Erythroblast (primary cell): ENCODE results near the gene HELZ2.

Experiments used
- GATA1 ChIP-seq: IDR thresholded peaks from 2 replicates; pipeline ENCODE4 v1.6.1; 2011; ENCODE audit warnings: low read depth, mild to moderate bottlenecking, control low read depth, low read length, moderate library complexity
- POLR2A ChIP-seq: IDR thresholded peaks from 2 replicates; pipeline ENCODE4 v1.6.1; 2011; ENCODE audit warnings: mild to moderate bottlenecking, low read length

- TF ChIP-seq POLR2A (no peak), GATA1 (no peak)
Observed at GRCh38 chr20:63618291-63618980, 44.4 kb upstream of the HELZ2 start.
